Measurements from ENCODE around the gene PTPN3. TPM values are rescaled to one million over a fixed set of nuclear protein-coding genes. Genes with fewer than 3 reads are reported as not detected.

PTPN3 gene
- total RNA-seq, 4 donors from 2014 or later: 11.8 to 21.6 (median 14.1) TPM

- intact Hi-C loops (cut with DNase I): no loop called here
- H3K27me3 ChIP-seq: peaks cover 0 to 3% (median 0%) of the 10 kb centered on the region in 4 donors
- no peak for DNase-seq
- no peak overlapping the region for H3K4me3 ChIP-seq
- 92 to 94% methylated on average over 3 to 10 of the region's 10 CpGs for WGBS, 2 donors
- TF ChIP-seq CTCF (IDR thresholded peaks at IDR 0.05): no peak
- no peak for TF ChIP-seq POLR2A (IDR thresholded peaks at IDR 0.05)
- no peaks in the 10 kb centered on the region for H3K9me3 ChIP-seq
- no peaks in the 10 kb centered on the region for H3K4me1 ChIP-seq
- no peak overlapping the region for H3K27ac ChIP-seq
- H3K36me3 ChIP-seq: peaks cover 7 to 100% (median 20%) of the 10 kb centered on the region in 3 donors
Measured at GRCh38 chr9:109383947-109384346, 114.2 kb downstream of the PTPN3 start.

GRCh38 chr9:109383356-109383755, 114.8 kb downstream of the PTPN3 start:
- no peak for TF ChIP-seq POLR2A (IDR thresholded peaks at IDR 0.05)
- TF ChIP-seq CTCF (IDR thresholded peaks at IDR 0.05): no peak
- Histone ChIP-seq H3K4me3 (no peak overlapping the region), H3K27me3 (peaks cover 0 to 3% (median 0%) of the 10 kb centered on the region in 4 donors), H3K27ac (no peak overlapping the region), H3K36me3 (peaks cover 7 to 100% (median 20%) of the 10 kb centered on the region in 3 donors), H3K9me3 (no peaks in the 10 kb centered on the region), H3K4me1 (no peaks in the 10 kb centered on the region)
- intact Hi-C loops (cut with DNase I): no loop called here
- WGBS, 2 donors: 70 to 94% methylated on average over 6 to 9 of the region's 15 CpGs
- DNase-seq: no peak

DNA sequence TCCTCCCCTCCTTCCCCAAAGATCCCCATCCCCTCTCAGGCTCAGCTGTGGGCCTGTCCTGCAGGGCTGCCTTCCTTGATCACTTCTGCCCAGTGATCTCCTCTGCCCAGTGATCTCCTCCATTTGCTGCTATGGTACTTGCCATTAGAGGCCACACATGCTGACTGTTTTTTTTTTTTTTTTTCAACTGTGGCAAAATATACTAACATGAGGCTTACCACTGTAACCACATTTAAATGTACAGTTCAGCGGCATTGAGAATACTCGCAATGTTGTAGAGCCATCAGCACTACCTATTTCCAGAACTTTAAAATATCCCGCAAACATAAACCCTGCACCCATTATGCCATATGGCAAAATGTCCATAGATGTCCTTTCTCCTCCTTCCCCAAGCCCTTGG, 115.5 kb downstream of the PTPN3 start:
- Histone ChIP-seq H3K4me1 (no peaks in the 10 kb centered on the region), H3K4me3 (no peak overlapping the region), H3K9me3 (no peaks in the 10 kb centered on the region), H3K36me3 (peaks cover 7 to 100% (median 20%) of the 10 kb centered on the region in 3 donors), H3K27me3 (peaks cover 0 to 3% (median 0%) of the 10 kb centered on the region in 4 donors), H3K27ac (no peak overlapping the region)
- no peak for TF ChIP-seq CTCF (IDR thresholded peaks at IDR 0.05)
- TF ChIP-seq POLR2A (IDR thresholded peaks at IDR 0.05): no peak
- 86 to 100% methylated on average over 3 of the region's 3 CpGs for WGBS, 2 donors
- intact Hi-C loops (cut with DNase I): no loop called here
- DNase-seq: no peak

DNA sequence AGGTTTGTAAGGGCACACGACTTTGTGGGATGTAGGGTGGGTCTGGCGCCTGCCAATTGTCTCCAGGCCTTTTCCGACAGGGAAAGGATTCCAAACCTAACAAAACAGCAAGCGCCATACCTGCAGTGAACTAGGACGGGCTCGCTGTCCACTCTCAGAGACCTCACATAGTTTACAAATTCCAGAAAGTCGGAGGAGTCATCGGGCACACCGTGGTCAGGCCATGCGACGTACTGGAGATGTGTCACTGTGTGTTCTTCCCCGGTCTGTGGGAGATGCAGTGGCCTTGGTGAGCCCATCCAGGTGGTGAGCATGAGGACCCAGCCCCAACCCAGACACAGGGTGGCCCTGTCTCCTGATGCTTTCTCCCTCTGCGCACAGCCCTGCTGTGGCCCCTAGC, 115.9 kb downstream of the PTPN3 start:
- DNase-seq: no peak
- Histone ChIP-seq H3K4me1 (no peaks in the 10 kb centered on the region), H3K36me3 (peaks cover 7 to 99% (median 20%) of the 10 kb centered on the region in 3 donors), H3K27ac (no peak overlapping the region), H3K27me3 (peaks cover 0 to 3% (median 0%) of the 10 kb centered on the region in 4 donors), H3K4me3 (no peak overlapping the region), H3K9me3 (no peaks in the 10 kb centered on the region)
- intact Hi-C loops (cut with DNase I): no loop called here
- TF ChIP-seq CTCF (IDR thresholded peaks at IDR 0.05): no peak
- TF ChIP-seq POLR2A (IDR thresholded peaks at IDR 0.05): no peak
- whole genome bisulfite sequencing, 2 donors: 89 to 93% methylated on average over 12 to 13 of the region's 13 CpGs

- Histone ChIP-seq H3K36me3 (peaks cover 7 to 89% (median 15%) of the 10 kb centered on the region in 3 donors), H3K27ac (no peak overlapping the region), H3K27me3 (peaks cover 0 to 3% (median 0%) of the 10 kb centered on the region in 4 donors), H3K9me3 (no peaks in the 10 kb centered on the region), H3K4me3 (no peak overlapping the region), H3K4me1 (no peaks in the 10 kb centered on the region)
- TF ChIP-seq POLR2A (IDR thresholded peaks at IDR 0.05) (no peak), CTCF (IDR thresholded peaks at IDR 0.05) (no peak)
- intact Hi-C loops (cut with DNase I): no loop called here
- no peak for DNase-seq
- WGBS, 2 donors: 61 to 66% methylated on average over 5 to 10 of the region's 13 CpGs
Measured at GRCh38 chr9:109381011-109381729, 116.9 kb downstream of the PTPN3 start.

All from esophagus squamous epithelium (tissue), 5 donors.